ENCODE measurements around the gene KCNJ2.

GRCh38 chr17:70158591-70158990, 10.7 kb upstream of the KCNJ2 start:
- TF ChIP-seq CTCF (IDR thresholded peaks at IDR 0.05), result no peak
- TF ChIP-seq POLR2AphosphoS5 (IDR thresholded peaks at IDR 0.05), result no peak
- TF ChIP-seq POLR2A (IDR thresholded peaks at IDR 0.05), result no peak
